Measurements from ENCODE around the gene PIEZO1. TPM values are rescaled to one million over a fixed set of nuclear protein-coding genes. Genes with fewer than 3 reads are reported as not detected.

The PIEZO1 gene
- total RNA-seq, 1 experiment from 2014 or later, result 71.1 TPM

GRCh38 chr16:88716201-88716600 is 68.8 kb downstream of the PIEZO1 start:
- no peak overlapping the region for H4K5ac ChIP-seq (ENCODE audit: insufficient read length, low read depth, low read length)
- Mint-ChIP-seq H3K9me3 (no peaks in the 10 kb centered on the region), H3K27me3 (ENCODE audit: low read depth) (no peaks in the 10 kb centered on the region), H3K4me1 (peaks cover 0 to 6% of the 10 kb centered on the region in 2 experiments; a peak in 1 of 4 replicates), H3K36me3 (ENCODE audit: insufficient read depth in 1 of 3, low read depth in 3 of 3) (peaks cover 10 to 40% (median 38%) of the 10 kb centered on the region in 3 experiments; a peak in 6 of 7 replicates), H3K4me3 (no peak overlapping the region), H3K27ac (no peak overlapping the region)
- no peak overlapping the region for H2BK20ac ChIP-seq (ENCODE audit: low read depth, low read length, poor library complexity, severe bottlenecking)
- H3K9me3 ChIP-seq (ENCODE audit: control insufficient read depth, low read depth, low read length), result no peaks in the 10 kb centered on the region
- H3K18ac ChIP-seq (ENCODE audit: insufficient read length, low read depth, low read length), result no peak overlapping the region
- no peaks in the 10 kb centered on the region for H3K4me1 ChIP-seq (ENCODE audit: insufficient read depth, low read length)
- H2BK120ac ChIP-seq (ENCODE audit: low read depth, low read length, poor library complexity, severe bottlenecking), result no peak overlapping the region
- no peak overlapping the region for H2AFZ ChIP-seq (ENCODE audit: low read length)
- H3K23ac ChIP-seq (ENCODE audit: insufficient read length, low read depth, low read length), result no peak overlapping the region
- no peak overlapping the region for H2AK5ac ChIP-seq (ENCODE audit: insufficient read length, low read length)
- no peak overlapping the region for H2BK15ac ChIP-seq (ENCODE audit: low read depth, low read length)
- H3K27me3 ChIP-seq (ENCODE audit: insufficient read depth, low read length), result no peaks in the 10 kb centered on the region
- no peak overlapping the region for H2BK12ac ChIP-seq (ENCODE audit: insufficient read length, low read depth, low read length)
- H3K27ac ChIP-seq (ENCODE audit: insufficient read length, low read depth, low read length), result no peak overlapping the region
- no peaks in the 10 kb centered on the region for H3K79me1 ChIP-seq (ENCODE audit: insufficient read depth, low read depth, low read length, poor library complexity, severe bottlenecking)
- H3K79me2 ChIP-seq (ENCODE audit: insufficient read depth, low read length), result no peaks in the 10 kb centered on the region
- H4K20me1 ChIP-seq (ENCODE audit: control insufficient read depth, insufficient read depth, insufficient read length), result no peaks in the 10 kb centered on the region
- no CpG with 5 or more reads among the region's 15 CpGs for whole genome bisulfite sequencing (ENCODE audit: extremely low coverage, insufficient read length, low lambda C conversion rate)
- H3K4ac ChIP-seq (ENCODE audit: low read depth, low read length), result no peak overlapping the region
- no peak overlapping the region for H3K56ac ChIP-seq (ENCODE audit: insufficient read length, low read depth, low read length)
- H3K23me2 ChIP-seq (ENCODE audit: insufficient read length, low read depth, low read length, poor library complexity, severe bottlenecking), result no peaks in the 10 kb centered on the region
- DNase-seq, result no peak
- no peak for TF ChIP-seq CTCF (conservative IDR thresholded peaks at IDR 0.05)
- no peak overlapping the region for H3K14ac ChIP-seq (ENCODE audit: insufficient read depth, low read length)
- H4K91ac ChIP-seq (ENCODE audit: insufficient read length, low read depth, low read length), result no peak overlapping the region
- no peak overlapping the region for H4K8ac ChIP-seq (replicated peaks; ENCODE audit: insufficient read length, low read depth, low read length)
- no peak overlapping the region for H3T11ph ChIP-seq (ENCODE audit: low read length)
- no peak overlapping the region for H3K4me2 ChIP-seq (ENCODE audit: insufficient read depth, insufficient read length, low read length)
- H3K9ac ChIP-seq (ENCODE audit: extremely low read depth, insufficient read length, low read length), result no peak overlapping the region
- H2BK5ac ChIP-seq (ENCODE audit: insufficient read length, low read length), result no peak overlapping the region
